H9 (cell line): Measurements from ENCODE around the gene CFAP100. TPM values are rescaled to one million over a fixed set of nuclear protein-coding genes. Genes with fewer than 3 reads are reported as not detected.

Source experiments
- DNase-seq: peaks from one replicate; pipeline ENCODE4 v3.0.0-alpha.2; 2017
- H2AFZ ChIP-seq: one replicate; pipeline ENCODE4 v1.6.1; 2013; ENCODE audit warnings: mild to moderate bottlenecking, low read length, control low read depth, moderate library complexity
- H2AK5ac ChIP-seq: 2 replicates; pipeline ENCODE4 v1.6.1; 2013; ENCODE audit warnings: low read length, control low read depth, mixed read lengths; ENCODE audit not compliant: insufficient read length
- H2BK120ac ChIP-seq: one replicate; pipeline ENCODE4 v1.6.1; 2013; ENCODE audit warnings: low read depth, mild to moderate bottlenecking, low read length, control low read depth, inconsistent platforms; ENCODE audit not compliant: poor library complexity, severe bottlenecking
- H2BK12ac ChIP-seq: 2 replicates; pipeline ENCODE4 v1.6.1; 2013; ENCODE audit warnings: low read length, control low read depth, mixed read lengths, low read depth; ENCODE audit not compliant: insufficient read length
- H2BK15ac ChIP-seq: 2 replicates; pipeline ENCODE4 v1.6.1; 2013; ENCODE audit warnings: low read depth, low read length, control low read depth
- H2BK20ac ChIP-seq: one replicate; pipeline ENCODE4 v1.6.1; 2013; ENCODE audit warnings: low read depth, mild to moderate bottlenecking, low read length, control low read depth, inconsistent platforms; ENCODE audit not compliant: poor library complexity, severe bottlenecking
- H2BK5ac ChIP-seq: 2 replicates; pipeline ENCODE4 v1.6.1; 2013; ENCODE audit warnings: low read length, control low read depth, mixed read lengths; ENCODE audit not compliant: insufficient read length
- H3K14ac ChIP-seq: 2 replicates; pipeline ENCODE4 v1.6.1; 2013; ENCODE audit warnings: low read length, control low read depth; ENCODE audit not compliant: insufficient read depth
- H3K18ac ChIP-seq: 2 replicates; pipeline ENCODE4 v1.6.1; 2013; ENCODE audit warnings: low read depth, mild to moderate bottlenecking, mixed read lengths, low read length, control low read depth; ENCODE audit not compliant: insufficient read length
- H3K23ac ChIP-seq: 2 replicates; pipeline ENCODE4 v1.6.1; 2013; ENCODE audit warnings: low read length, control low read depth, mixed read lengths, low read depth; ENCODE audit not compliant: insufficient read length
- H3K23me2 ChIP-seq: 2 replicates; pipeline ENCODE4 v1.6.1; 2013; ENCODE audit warnings: low read depth, mild to moderate bottlenecking, mixed read lengths, low read length, control low read depth; ENCODE audit not compliant: insufficient read length, poor library complexity, severe bottlenecking
- H3K27ac ChIP-seq: 2 replicates; pipeline ENCODE4 v1.5.1; 2013; ENCODE audit warnings: low read length, control low read depth, mixed read lengths, low read depth; ENCODE audit not compliant: insufficient read length
- H3K27me3 ChIP-seq: 2 replicates; pipeline ENCODE4 v1.6.1; 2013; ENCODE audit warnings: low read length, control low read depth, inconsistent platforms; ENCODE audit not compliant: insufficient read depth
- H3K4ac ChIP-seq: 2 replicates; pipeline ENCODE4 v1.6.1; 2013; ENCODE audit warnings: low read depth, mild to moderate bottlenecking, control low read depth, inconsistent platforms, low read length, moderate library complexity
- H3K4me1 ChIP-seq: 2 replicates; pipeline ENCODE4 v1.6.1; 2013; ENCODE audit warnings: low read length, control low read depth, inconsistent platforms; ENCODE audit not compliant: insufficient read depth
- H3K4me2 ChIP-seq: 2 replicates; pipeline ENCODE4 v1.6.1; 2013; ENCODE audit warnings: low read length, control low read depth, mixed read lengths; ENCODE audit not compliant: insufficient read length, insufficient read depth
- H3K56ac ChIP-seq: 2 replicates; pipeline ENCODE4 v1.6.1; 2013; ENCODE audit warnings: low read depth, mild to moderate bottlenecking, mixed read lengths, low read length, control low read depth; ENCODE audit not compliant: insufficient read length
- H3K79me1 ChIP-seq: 2 replicates; pipeline ENCODE4 v1.6.1; 2013; ENCODE audit warnings: low read depth, mild to moderate bottlenecking, moderate library complexity, low read length, control low read depth, inconsistent platforms; ENCODE audit not compliant: insufficient read depth, poor library complexity, severe bottlenecking
- H3K79me2 ChIP-seq: 2 replicates; pipeline ENCODE4 v1.6.1; 2013; ENCODE audit warnings: low read length, control low read depth, inconsistent platforms; ENCODE audit not compliant: insufficient read depth
- H3K9ac ChIP-seq: 2 replicates; pipeline ENCODE4 v1.6.1; 2013; ENCODE audit warnings: low read length, control low read depth, mixed read lengths; ENCODE audit not compliant: insufficient read length; ENCODE audit errors: extremely low read depth
- H3K9me3 ChIP-seq: one replicate; pipeline ENCODE4 v1.6.1; 2013; ENCODE audit warnings: low read depth, low read length, inconsistent platforms; ENCODE audit not compliant: control insufficient read depth
- H3T11ph ChIP-seq: one replicate; pipeline ENCODE4 v1.6.1; 2013; ENCODE audit warnings: mild to moderate bottlenecking, low read length, control low read depth, inconsistent platforms
- H4K20me1 ChIP-seq: one replicate; pipeline ENCODE4 v1.6.1; 2013; ENCODE audit not compliant: control insufficient read depth, insufficient read length, insufficient read depth
- H4K5ac ChIP-seq: 2 replicates; pipeline ENCODE4 v1.6.1; 2013; ENCODE audit warnings: low read depth, mild to moderate bottlenecking, mixed read lengths, low read length, control low read depth; ENCODE audit not compliant: insufficient read length
- H4K8ac ChIP-seq: replicated peaks from 2 replicates; pipeline ENCODE4 v1.6.1; 2013; ENCODE audit warnings: low read length, control low read depth, mixed read lengths, low read depth; ENCODE audit not compliant: insufficient read length
- H4K91ac ChIP-seq: 2 replicates; pipeline ENCODE4 v1.6.1; 2013; ENCODE audit warnings: low read depth, mild to moderate bottlenecking, moderate library complexity, mixed read lengths, low read length, control low read depth; ENCODE audit not compliant: insufficient read length
- H3K27ac Mint-ChIP-seq, 3 experiments: 2 replicates in 2 of 3; 3 replicates in 1 of 3; pipeline ENCODE4 v1.8.0; 2020 to 2021; ENCODE audit warnings: mixed read lengths in 3 of 3, mild to moderate bottlenecking in 1 of 3, moderate library complexity in 1 of 3
- H3K27me3 Mint-ChIP-seq: 2 replicates; pipeline ENCODE4 v1.8.0; 2021; ENCODE audit warnings: low read depth, mild to moderate bottlenecking, moderate library complexity, mixed read lengths
- H3K36me3 Mint-ChIP-seq, 3 experiments: 2 replicates in 2 of 3; 3 replicates in 1 of 3; pipeline ENCODE4 v1.8.0; 2020 to 2021; ENCODE audit warnings: low read depth in 3 of 3, mixed read lengths in 3 of 3; ENCODE audit not compliant: insufficient read depth in 1 of 3
- H3K4me1 Mint-ChIP-seq, 2 experiments: 2 replicates each; pipeline ENCODE4 v1.8.0; 2020; ENCODE audit warnings: mixed read lengths in 2 of 2
- H3K4me3 Mint-ChIP-seq, 2 experiments: 2 replicates in 1 of 2; 3 replicates in 1 of 2; pipeline ENCODE4 v1.8.0; 2020 to 2021; ENCODE audit warnings: mild to moderate bottlenecking in 2 of 2, mixed read lengths in 2 of 2, moderate library complexity in 1 of 2
- H3K9me3 Mint-ChIP-seq, 2 experiments: 2 replicates in 1 of 2; 3 replicates in 1 of 2; pipeline ENCODE4 v1.8.0; 2020; ENCODE audit warnings: mild to moderate bottlenecking in 2 of 2, mixed read lengths in 2 of 2, moderate library complexity in 1 of 2
- WGBS: extraction: QIAGEN DNeasy Blood & Tissue Kit; methylation state at CpG from one replicate; pipeline ENCODE4 v1.1.7; 2013; ENCODE audit warnings: missing lambda C conversion rate, low lambda C conversion rate, mixed read lengths; ENCODE audit not compliant: insufficient read length; ENCODE audit errors: extremely low coverage; 5-methylcytosine and 5-hydroxymethylcytosine counted together
- total RNA-seq: library from RNA; stranded (reverse); gene quantifications from 2 replicates; pipeline ENCODE4 v1.2.1, GENCODE V29; 2021
- TF ChIP-seq, protein P1 (sequence below): fragments of 200-600 bp; sonication (generic); conservative IDR thresholded peaks from 3 replicates; pipeline ENCODE4 v1.8.0; 2021; ENCODE audit warnings: antibody characterized with exemption, mild to moderate bottlenecking

The CFAP100 gene
- total RNA-seq, 1 experiment from 2014 or later, result 0.44 TPM

DNA sequence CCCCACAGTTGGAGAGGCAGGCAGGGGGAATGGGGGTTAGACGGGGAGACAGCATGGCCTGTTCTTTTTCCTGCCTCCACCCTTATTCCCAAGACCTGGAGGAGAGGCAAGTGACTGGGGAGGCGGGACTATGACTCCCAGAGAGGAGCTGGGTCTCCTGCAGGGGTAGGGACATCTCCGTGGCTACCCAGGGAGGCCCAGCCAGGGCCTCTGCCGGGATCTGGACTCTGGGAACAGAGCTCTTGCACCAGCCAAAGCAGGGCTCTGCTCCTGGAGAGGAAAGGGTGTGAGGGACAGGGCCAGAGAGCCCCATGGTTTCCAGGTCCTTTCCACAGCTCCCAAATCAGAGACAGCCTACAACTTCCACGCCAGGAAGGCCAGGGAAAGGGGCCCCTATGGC lies 22.8 kb downstream of the CFAP100 start:
- no peak overlapping the region for H3K56ac ChIP-seq
- no peak overlapping the region for H3K9ac ChIP-seq
- no peak overlapping the region for H3K4me2 ChIP-seq
- no peaks in the 10 kb centered on the region for H3K79me2 ChIP-seq
- H3K14ac ChIP-seq, result no peak overlapping the region; the same call in 1 of the 2 replicates
- Mint-ChIP-seq H3K27me3 (no peaks in the 10 kb centered on the region; the same call in 1 of the 2 replicates), H3K4me1 (peaks cover 13 to 17% of the 10 kb centered on the region in 2 experiments), H3K27ac (no peak overlapping the region; a peak in 1 of 7 replicates), H3K4me3 (no peak overlapping the region), H3K9me3 (no peaks in the 10 kb centered on the region; a peak in 1 of 5 replicates), H3K36me3 (no peaks in the 10 kb centered on the region)
- no peak overlapping the region for H3K23ac ChIP-seq
- H2AK5ac ChIP-seq, result no peak overlapping the region
- H3K79me1 ChIP-seq, result no peaks in the 10 kb centered on the region
- H2BK120ac ChIP-seq, result no peak overlapping the region
- H2BK12ac ChIP-seq, result no peak overlapping the region
- H3K23me2 ChIP-seq, result no peaks in the 10 kb centered on the region
- no peak overlapping the region for H4K8ac ChIP-seq
- TF ChIP-seq, protein P1, sequence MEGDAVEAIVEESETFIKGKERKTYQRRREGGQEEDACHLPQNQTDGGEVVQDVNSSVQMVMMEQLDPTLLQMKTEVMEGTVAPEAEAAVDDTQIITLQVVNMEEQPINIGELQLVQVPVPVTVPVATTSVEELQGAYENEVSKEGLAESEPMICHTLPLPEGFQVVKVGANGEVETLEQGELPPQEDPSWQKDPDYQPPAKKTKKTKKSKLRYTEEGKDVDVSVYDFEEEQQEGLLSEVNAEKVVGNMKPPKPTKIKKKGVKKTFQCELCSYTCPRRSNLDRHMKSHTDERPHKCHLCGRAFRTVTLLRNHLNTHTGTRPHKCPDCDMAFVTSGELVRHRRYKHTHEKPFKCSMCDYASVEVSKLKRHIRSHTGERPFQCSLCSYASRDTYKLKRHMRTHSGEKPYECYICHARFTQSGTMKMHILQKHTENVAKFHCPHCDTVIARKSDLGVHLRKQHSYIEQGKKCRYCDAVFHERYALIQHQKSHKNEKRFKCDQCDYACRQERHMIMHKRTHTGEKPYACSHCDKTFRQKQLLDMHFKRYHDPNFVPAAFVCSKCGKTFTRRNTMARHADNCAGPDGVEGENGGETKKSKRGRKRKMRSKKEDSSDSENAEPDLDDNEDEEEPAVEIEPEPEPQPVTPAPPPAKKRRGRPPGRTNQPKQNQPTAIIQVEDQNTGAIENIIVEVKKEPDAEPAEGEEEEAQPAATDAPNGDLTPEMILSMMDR, result no peak
- H4K91ac ChIP-seq, result no peak overlapping the region
- no peak overlapping the region for H2AFZ ChIP-seq
- H2BK5ac ChIP-seq, result no peak overlapping the region
- H4K5ac ChIP-seq, result no peak overlapping the region
- peaks cover 3% of the 10 kb centered on the region for H4K20me1 ChIP-seq
- no peak overlapping the region for H3K27ac ChIP-seq
- H3K4me1 ChIP-seq, result peaks cover 5% of the 10 kb centered on the region; the same call in 1 of the 2 replicates
- DNase-seq, result no peak
- H3K4ac ChIP-seq, result no peak overlapping the region
- no peak overlapping the region for H3K18ac ChIP-seq
- H2BK15ac ChIP-seq, result no peak overlapping the region
- H3K9me3 ChIP-seq, result no peaks in the 10 kb centered on the region
- no peak overlapping the region for H2BK20ac ChIP-seq
- H3T11ph ChIP-seq, result no peak overlapping the region
- WGBS, result no CpG with 5 or more reads among the region's 5 CpGs
- H3K27me3 ChIP-seq, result no peaks in the 10 kb centered on the region
